ENCODE data around the gene TEX2.

The TEX2 gene

DNA sequence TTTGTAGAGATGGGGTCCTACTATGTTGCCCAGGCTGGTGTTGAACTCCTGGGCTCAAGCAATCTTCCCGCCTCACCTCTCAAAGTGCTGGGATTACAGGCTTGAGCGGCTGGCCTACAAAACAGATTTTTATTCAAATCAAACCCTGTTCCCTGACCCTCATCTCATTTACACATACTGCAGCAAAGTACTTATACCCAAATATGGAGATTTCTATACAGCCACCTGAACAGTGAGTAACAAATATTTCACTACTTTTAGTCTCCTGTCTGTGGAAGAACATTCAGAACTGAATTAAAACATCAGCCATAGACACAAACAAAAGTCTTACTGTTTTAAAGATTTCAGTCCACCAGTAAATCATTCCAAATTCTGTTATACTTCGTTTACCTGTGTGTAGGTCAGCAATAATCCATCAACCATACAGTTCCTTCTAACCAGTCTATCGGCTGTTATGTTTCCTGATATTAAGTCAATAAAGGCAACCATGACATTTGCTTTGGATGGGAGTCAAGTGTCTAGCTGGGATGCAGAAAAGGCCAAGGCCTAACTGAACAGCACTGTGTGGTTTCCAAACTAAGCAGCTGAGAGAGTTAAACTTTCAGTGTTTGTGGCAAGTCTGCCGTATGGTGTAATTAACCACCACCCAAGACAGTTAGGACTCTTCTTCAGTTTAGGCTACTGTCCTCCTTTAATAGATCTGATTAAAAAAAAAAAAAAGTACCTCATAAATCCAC lies 155.4 kb downstream of the TEX2 start:
- no peak for DNase-seq

DNA sequence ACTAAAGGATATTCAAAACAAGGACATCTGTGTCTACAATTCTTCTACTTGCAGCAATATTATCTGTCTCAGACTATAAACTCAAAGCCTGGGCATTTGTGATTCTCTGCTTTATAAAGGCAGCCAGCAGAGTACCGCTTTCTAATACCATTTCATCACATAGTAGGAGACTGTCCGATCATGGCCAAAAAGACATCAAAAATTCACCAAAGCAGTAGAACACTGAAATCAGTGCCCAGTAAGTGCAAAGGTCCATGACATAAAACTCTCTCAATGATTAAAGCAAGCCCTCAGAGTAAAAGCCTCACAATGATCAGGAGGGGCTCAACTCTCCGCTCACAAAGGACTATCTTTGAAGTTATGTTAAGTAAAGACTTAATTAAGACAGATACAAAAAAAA lies 156.1 kb downstream of the TEX2 start:
- no peak for DNase-seq

DNA sequence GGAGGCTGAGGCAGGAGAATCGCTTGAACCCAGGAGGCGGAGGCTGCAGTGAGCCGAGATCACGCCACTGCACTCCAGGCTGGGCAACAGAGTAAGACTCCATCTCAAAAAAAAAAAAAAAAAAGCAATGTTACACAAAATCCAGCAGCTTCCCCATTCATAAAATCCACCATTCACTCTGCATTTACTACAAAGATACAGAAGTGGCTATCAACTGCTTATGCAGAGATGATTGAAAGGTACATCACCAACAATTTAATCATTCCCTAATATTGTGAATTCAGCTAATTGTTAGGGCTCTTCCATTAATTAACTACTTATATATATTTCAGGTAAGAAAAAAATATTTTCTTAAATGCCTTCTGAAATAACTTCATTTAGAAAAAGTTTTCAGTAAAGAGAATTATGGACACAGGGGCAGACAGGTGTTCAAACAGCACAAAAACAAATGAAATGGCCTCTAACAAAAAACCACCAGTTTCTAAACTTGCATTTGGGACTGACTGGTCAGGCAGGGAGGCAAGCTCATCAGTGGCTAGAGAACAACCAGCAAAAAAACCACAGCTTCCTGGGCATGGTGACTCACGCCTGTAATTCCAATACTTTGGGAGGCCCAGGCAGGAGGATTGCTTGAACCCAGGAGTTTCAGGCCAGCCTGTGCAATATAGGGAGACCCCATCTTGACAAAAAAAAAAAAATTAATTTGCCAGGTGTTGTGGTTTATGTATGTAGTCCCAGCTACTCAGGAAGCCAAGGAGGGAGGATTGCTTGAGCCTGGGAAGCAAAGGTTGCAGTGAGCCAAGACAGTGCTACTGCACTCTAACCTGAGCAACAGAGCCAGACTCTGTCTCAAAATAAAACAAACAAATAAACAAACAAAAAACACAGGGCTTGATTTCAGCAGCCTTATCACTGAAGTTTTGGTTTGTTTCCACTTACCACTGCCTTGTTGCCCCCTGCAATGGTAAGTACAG lies 159.4 kb downstream of the TEX2 start:
- DNase-seq, result no peak

DNA sequence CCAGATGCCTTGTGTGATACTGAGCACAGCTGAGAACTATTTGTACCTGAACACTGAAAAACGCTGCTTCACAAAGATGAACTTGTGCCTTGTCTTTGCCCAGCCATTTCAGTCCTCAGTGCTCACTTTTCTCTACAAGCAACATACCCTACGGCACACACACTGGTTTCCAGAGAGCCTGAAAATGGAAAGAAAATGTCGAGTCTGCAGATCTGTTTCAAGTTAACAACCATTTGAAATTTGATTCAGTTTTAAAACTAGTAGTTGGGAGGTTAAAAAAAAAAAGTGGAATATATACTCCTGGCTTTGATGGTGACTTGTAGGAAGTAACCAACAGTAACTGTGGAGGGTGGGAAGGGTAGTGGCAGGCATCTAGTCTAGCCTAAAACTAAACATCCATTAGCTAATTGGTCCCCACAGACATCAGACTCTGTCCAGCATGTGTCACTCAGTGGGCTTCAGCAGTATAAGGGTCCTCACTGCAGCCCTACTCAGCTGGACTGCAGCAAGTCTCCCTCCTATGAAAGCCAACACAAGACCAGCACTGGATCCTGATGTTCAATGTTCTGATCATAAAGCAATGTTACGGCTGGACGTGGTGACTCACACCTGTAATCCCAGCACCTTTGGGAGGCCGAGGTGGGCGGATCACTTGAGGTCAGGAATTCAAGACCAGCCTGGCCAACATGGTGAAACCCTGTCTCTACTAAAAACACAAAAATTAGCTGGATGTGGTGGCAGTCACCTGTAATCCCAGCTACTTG lies 160.3 kb downstream of the TEX2 start:
- DNase-seq, result no peak

DNA sequence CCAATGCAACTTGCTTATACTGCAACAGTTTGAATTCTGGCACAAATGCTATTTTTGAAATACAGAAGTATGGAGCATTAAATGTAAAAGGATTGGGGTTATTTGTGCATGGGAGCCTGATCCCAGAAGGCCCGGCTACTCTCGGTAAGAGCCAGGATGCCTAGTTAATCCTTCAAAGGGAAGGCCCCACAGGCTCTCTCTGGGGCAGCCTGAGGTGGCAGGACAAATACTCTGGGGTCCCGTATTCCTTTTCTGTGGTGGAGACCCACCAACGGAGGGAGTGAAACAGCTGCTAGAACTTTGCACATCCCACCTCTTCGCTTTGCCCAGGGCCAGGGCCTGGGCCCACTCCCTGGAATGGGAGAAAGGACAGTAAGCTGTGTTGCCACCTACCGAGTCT lies 163.5 kb downstream of the TEX2 start:
- no peak for DNase-seq

Measured in stimulated activated naive CD4-positive, alpha-beta T cell (primary cell).